Gastrocnemius medialis (tissue), 4 donors: ENCODE measurements around the gene PLP2.

Experiments
- POLR2A ChIP-seq, 2 donors: fragments of 450-650 bp; IDR thresholded peaks; one replicate each; pipeline ENCODE4 v1.6.1; 2017; ENCODE audit warnings: antibody characterized with exemption in 2 of 2, mild to moderate bottlenecking in 2 of 2, moderate library complexity in 2 of 2
- TF ChIP-seq, protein P1 (sequence below), 5 experiments: fragments of 450-650 bp in 3 of 5; fragments of 200-600 bp in 2 of 5; sonication (generic) in 2 of 5; IDR thresholded peaks in 4 of 5; conservative IDR thresholded peaks in 1 of 5; 1 replicate in 4 of 5; 2 replicates in 1 of 5; pipeline ENCODE4 v1.5.1; 2016 to 2019; ENCODE audit warnings: antibody characterized with exemption in 5 of 5, mild to moderate bottlenecking in 3 of 5, moderate library complexity in 3 of 5

DNA sequence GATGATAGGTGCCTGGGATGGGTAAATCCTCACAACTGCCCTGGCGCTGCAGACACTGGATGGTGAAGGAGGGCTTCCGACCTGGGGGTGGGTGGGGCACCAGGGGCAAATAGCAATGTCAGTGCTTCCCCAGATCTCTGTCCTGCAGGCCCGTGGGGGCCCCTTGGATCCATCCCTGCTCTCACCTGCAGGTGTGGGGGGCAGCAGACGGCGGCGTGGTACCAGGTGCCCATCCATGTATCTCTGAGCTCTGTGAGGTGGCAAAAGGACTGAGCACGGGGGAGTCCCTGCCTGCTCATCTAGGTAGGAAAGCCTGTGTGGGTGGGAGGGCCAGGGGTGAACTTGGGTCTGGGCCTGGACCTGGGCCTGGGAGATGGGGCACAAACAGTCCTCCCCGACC is 34.8 kb downstream of the PLP2 start:
- TF ChIP-seq POLR2A (IDR thresholded peaks at IDR 0.05), result no peak
- TF ChIP-seq, protein P1, sequence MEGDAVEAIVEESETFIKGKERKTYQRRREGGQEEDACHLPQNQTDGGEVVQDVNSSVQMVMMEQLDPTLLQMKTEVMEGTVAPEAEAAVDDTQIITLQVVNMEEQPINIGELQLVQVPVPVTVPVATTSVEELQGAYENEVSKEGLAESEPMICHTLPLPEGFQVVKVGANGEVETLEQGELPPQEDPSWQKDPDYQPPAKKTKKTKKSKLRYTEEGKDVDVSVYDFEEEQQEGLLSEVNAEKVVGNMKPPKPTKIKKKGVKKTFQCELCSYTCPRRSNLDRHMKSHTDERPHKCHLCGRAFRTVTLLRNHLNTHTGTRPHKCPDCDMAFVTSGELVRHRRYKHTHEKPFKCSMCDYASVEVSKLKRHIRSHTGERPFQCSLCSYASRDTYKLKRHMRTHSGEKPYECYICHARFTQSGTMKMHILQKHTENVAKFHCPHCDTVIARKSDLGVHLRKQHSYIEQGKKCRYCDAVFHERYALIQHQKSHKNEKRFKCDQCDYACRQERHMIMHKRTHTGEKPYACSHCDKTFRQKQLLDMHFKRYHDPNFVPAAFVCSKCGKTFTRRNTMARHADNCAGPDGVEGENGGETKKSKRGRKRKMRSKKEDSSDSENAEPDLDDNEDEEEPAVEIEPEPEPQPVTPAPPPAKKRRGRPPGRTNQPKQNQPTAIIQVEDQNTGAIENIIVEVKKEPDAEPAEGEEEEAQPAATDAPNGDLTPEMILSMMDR (IDR thresholded peaks at IDR 0.05 in 4 of 5, conservative IDR thresholded peaks at IDR 0.05 in 1 of 5), result no peak
